Skeletal muscle cell (primary cell): Measurements from ENCODE around the gene ZPR1.
"Not testable (repeated sequence)": the region's sequence is repeated elsewhere in the genome, so short reads cannot be mapped to it uniquely, and the experiment has no call there.

Source experiments
- DNase-seq: peaks from one replicate; pipeline ENCODE4 v3.0.0-alpha.2; 2010; ENCODE audit warnings: low read depth
- H3K4me3 ChIP-seq: 2 replicates; pipeline ENCODE4 v1.5.1; 2011; ENCODE audit warnings: low read depth, mild to moderate bottlenecking, control low read depth, low read length, moderate library complexity

The ZPR1 gene, protein sequence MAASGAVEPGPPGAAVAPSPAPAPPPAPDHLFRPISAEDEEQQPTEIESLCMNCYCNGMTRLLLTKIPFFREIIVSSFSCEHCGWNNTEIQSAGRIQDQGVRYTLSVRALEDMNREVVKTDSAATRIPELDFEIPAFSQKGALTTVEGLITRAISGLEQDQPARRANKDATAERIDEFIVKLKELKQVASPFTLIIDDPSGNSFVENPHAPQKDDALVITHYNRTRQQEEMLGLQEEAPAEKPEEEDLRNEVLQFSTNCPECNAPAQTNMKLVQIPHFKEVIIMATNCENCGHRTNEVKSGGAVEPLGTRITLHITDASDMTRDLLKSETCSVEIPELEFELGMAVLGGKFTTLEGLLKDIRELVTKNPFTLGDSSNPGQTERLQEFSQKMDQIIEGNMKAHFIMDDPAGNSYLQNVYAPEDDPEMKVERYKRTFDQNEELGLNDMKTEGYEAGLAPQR

DNA sequence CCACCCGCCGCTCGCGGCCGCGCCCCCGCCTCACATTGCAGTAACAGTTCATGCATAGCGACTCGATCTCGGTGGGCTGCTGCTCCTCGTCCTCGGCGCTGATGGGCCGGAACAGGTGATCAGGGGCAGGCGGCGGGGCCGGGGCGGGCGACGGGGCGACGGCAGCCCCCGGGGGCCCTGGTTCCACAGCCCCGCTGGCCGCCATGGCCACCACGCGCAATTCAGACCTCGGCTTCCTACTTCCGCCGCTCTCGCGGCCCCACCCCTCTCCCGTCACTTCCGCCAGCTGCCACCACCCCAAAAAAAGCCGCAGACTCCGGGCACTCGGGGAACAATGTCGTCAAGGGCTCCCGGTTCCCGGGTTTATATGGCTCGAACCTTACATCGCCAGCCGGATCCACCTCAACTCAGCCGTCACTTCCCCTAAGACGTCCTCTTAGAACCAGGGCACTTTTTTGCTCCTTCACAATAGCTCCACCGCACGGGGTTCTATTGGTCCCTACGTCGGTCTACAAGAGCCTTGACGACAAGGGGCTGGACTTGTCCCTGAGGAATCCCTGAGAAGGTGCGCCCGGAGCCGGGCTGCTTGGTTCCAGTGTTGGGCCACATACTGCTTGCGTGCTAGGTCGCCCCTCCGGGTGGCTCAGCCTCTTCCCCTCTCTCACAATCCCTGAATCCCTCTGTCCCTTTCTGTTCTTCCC is at the start of gene ZPR1:
TSS of gene ZPR1 (minus strand) at position 238 of the 701 bp plus-strand sequence. CDS start at position 205, 33 bp downstream.
- no peak for DNase-seq
- peak within 1 kb of the TSS; percentile 70 for H3K4me3 ChIP-seq

DNA sequence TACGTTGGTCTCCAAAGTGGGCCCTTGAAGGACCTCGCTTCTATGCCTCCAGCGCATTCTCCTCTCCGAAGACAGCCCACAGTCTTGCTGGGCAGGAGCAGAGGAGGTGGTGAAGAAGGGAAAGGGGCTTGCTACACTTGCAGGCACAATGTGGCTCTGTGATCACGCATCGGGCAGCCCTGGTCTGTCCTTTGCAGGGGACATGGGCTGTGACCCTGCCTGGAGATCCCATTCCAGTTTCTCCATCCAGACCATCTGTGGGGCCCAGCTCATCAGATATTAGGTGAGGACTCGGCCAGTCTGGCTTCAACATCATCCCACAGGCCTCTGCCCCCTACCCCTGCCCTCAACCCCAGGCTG is 48.8 kb upstream of the ZPR1 start:
- H3K4me3 ChIP-seq = no peak overlapping the region

DNA sequence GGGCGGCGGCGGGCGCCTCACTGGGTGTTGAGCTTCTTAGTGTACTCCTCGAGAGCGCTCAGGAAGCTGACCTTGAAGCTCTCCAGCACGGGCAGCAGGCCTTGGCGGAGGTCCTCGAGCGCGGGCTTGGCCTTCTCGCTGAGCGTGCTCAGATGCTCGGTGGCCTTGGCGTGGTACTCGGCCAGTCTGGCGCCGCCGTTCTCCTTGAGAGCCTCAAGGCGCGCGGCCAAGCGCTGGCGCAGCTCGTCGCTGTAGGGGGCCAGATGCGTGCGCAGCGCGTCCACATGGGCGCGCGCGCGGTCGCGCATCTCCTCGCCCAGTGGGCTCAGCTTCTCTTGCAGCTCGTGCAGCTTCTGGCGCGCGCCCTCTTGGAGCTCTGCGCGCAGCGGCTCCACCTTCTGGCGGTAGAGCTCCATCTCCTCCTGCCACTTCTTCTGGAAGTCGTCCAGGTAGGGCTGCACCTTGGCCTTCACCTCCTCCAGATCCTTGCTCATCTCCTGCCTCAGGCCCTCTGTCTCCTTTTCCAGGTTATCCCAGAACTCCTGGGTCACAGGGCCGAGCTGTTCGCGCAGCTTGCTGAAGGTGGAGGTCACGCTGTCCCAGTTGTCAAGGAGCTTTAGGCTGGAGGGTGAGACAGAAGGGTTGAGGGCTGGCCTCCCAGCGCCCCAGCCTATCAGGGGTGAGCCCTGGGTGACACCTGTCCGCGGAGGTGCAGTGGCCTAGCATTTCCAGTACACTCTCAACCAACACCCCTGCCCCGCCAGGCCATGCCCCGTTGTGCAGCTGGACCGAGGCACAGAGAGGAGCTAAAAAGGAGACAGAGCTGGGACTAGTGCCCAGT is 48.2 kb upstream of the ZPR1 start:
- peak overlapping the region; percentile 32 for H3K4me3 ChIP-seq
- DNase-seq = peak; percentile 87

More for the DNA sequence above, 48.8 kb upstream of the ZPR1 start:
- no peak for DNase-seq

DNA sequence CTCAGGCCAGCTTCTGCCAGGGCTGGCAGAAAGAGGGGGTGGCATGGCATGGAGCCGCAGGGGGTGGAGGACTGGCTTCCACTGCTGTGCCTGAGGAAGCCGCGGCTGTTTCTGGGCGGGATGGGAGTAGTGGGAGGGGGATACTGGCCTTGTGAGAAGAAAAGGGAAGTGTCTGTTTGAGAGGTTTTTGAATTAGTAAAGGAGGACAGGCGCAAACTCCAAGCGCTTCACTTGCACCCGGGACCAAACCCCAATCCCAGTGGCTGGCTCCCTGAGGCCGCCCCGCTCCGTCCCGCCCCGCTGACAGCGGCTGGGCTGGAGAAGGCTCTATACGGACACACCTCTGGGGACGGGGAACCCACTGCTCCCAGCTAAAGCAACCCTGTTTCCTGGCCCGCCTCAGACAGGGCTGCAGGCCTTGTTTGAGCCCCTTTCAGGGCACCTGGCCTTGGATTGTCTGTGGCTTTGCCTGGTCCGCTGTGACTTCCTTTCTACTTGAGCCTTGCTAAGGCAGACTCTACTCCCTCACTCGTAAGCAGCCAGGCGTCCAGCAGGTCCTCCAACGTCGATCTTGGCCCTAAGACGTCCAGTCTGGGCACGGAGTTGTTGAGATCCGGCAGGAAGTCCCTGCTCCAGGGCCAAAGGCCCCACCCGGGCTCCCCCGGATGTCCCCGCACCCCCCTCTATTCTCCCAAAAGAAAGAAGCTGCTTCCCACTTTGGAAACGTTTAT is 47.4 kb upstream of the ZPR1 start:
- no peak for DNase-seq
- peak overlapping the region; percentile 32 for H3K4me3 ChIP-seq

DNA sequence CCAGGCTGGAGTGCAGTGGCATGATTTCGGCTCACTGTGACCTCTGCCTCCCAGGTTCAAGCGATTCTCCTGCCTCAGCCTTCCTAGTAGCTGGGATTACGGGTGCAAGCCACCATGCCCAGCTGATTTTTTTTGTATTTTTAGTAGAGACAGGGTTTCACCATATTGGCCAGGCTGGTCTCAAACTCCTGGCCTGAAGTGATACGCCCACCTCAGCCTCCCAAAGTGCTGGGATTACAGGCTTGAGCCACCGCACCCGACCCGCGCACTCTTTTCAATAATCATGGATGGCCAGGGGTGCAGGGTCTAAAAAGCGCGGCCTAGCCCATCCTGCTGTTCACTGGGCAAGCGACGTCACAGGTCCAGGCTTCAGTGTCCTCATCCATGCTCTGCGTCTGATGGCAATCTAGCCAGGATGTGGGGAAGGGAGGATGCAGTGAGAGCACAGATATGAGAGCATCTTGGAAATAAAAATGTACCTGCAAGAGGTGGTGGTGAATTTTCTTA is 46.8 kb upstream of the ZPR1 start:
- not testable (repeated sequence) for H3K4me3 ChIP-seq, DNase-seq

DNA sequence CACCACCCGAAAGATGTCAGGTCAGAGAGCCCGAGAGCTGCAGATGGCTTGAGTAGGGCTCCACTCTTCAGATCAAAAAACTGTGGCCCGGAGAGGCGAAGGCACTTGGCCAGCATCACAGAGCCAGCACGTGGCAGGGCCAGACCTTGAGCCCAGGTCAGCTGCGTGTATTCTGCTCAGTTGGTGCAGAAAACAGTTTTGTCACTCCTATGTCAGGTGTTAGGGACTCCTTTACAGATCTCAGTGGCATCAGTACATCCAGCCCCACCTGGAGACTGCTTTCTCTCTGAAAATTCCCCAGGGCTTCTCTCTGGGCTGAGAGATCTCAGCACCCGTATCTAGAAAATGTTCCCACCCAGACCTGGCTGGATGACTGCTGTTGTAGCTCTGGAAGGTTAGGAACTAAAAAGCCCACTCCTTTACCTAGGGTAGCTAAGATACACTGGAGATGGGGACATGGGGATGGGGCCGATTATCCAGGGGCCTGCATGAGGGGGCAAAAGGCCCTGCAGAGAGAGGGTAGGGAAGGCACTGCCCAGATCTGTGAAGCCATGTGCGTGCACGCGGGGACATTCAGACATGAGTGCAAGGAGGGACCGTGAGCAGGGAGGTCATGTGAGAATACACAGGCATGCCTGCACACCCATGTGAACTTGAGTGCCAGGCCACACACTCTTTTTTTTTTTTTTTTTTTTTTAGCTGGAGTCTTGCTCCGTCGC is 46.2 kb upstream of the ZPR1 start:
- DNase-seq = no peak
- H3K4me3 ChIP-seq = no peak overlapping the region

DNA sequence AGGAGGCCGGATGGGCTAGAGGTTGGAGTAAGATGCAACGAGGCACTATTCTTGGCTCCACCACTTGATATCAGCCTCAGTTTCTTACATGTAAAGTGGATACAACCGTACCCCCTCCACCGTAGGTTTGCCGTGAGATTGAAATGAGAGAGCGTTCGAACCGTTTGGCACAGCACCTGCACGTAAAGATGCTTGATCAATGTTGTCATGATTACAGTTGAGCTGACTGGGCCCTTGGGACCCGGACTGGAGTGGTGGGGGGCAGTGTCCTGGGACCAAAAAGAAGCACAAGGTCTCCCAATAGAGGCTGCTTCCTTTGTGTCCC is 45.6 kb upstream of the ZPR1 start:
- no peak overlapping the region for H3K4me3 ChIP-seq
- no peak for DNase-seq

DNA sequence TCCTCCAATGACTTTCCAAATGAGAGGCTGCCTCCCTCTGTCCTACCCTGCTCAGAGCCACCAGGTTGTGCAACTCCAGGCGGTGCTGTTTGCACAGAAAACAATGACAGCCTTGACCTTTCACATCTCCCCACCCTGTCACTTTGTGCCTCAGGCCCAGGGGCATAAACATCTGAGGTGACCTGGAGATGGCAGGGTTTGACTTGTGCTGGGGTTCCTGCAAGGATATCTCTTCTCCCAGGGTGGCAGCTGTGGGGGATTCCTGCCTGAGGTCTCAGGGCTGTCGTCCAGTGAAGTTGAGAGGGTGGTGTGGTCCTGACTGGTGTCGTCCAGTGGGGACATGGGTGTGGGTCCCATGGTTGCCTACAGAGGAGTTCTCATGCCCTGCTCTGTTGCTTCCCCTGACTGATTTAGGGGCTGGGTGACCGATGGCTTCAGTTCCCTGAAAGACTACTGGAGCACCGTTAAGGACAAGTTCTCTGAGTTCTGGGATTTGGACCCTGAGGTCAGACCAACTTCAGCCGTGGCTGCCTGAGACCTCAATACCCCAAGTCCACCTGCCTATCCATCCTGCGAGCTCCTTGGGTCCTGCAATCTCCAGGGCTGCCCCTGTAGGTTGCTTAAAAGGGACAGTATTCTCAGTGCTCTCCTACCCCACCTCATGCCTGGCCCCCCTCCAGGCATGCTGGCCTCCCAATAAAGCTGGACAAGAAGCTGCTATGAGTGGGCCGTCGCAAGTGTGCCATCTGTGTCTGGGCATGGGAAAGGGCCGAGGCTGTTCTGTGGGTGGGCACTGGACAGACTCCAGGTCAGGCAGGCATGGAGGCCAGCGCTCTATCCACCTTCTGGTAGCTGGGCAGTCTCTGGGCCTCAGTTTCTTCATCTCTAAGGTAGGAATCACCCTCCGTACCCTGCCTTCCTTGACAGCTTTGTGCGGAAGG is 44.8 kb upstream of the ZPR1 start:
- no peak for DNase-seq
- H3K4me3 ChIP-seq = no peak overlapping the region

DNA sequence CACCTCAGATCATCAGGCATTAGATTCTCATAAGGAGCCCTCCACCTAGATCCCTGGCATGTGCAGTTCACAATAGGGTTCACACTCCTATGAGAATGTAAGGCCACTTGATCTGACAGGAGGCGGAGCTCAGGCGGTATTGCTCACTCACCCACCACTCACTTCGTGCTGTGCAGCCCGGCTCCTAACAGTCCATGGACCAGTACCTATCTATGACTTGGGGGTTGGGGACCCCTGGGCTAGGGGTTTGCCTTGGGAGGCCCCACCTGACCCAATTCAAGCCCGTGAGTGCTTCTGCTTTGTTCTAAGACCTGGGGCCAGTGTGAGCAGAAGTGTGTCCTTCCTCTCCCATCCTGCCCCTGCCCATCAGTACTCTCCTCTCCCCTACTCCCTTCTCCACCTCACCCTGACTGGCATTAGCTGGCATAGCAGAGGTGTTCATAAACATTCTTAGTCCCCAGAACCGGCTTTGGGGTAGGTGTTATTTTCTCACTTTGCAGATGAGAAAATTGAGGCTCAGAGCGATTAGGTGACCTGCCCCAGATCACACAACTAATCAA is 44.0 kb upstream of the ZPR1 start:
- DNase-seq = no peak
- no peak overlapping the region for H3K4me3 ChIP-seq

DNA sequence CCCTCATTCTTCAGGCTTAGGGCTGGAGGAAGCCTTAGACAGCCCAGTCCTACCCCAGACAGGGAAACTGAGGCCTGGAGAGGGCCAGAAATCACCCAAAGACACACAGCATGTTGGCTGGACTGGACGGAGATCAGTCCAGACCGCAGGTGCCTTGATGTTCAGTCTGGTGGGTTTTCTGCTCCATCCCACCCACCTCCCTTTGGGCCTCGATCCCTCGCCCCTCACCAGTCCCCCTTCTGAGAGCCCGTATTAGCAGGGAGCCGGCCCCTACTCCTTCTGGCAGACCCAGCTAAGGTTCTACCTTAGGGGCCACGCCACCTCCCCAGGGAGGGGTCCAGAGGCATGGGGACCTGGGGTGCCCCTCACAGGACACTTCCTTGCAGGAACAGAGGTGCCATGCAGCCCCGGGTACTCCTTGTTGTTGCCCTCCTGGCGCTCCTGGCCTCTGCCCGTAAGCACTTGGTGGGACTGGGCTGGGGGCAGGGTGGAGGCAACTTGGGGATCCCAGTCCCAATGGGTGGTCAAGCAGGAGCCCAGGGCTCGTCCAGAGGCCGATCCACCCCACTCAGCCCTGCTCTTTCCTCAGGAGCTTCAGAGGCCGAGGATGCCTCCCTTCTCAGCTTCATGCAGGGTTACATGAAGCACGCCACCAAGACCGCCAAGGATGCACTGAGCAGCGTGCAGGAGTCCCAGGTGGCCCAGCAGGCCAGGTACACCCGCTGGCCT is 42.5 kb upstream of the ZPR1 start:
- no peak for DNase-seq
- no peak overlapping the region for H3K4me3 ChIP-seq

DNA sequence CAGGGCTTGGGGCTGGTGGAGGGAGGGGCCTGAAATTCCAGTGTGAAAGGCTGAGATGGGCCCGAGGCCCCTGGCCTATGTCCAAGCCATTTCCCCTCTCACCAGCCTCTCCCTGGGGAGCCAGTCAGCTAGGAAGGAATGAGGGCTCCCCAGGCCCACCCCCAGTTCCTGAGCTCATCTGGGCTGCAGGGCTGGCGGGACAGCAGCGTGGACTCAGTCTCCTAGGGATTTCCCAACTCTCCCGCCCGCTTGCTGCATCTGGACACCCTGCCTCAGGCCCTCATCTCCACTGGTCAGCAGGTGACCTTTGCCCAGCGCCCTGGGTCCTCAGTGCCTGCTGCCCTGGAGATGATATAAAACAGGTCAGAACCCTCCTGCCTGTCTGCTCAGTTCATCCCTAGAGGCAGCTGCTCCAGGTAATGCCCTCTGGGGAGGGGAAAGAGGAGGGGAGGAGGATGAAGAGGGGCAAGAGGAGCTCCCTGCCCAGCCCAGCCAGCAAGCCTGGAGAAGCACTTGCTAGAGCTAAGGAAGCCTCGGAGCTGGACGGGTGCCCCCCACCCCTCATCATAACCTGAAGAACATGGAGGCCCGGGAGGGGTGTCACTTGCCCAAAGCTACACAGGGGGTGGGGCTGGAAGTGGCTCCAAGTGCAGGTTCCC is 41.8 kb upstream of the ZPR1 start, which contains the start of gene APOC3:
TSS of gene APOC3 (plus strand) at position 383 of the 659 bp plus-strand sequence. CDS start 676 bp downstream, outside the sequence.
- DNase-seq = peak; percentile 30
- H3K4me3 ChIP-seq = no peak within 1 kb of the TSS

DNA sequence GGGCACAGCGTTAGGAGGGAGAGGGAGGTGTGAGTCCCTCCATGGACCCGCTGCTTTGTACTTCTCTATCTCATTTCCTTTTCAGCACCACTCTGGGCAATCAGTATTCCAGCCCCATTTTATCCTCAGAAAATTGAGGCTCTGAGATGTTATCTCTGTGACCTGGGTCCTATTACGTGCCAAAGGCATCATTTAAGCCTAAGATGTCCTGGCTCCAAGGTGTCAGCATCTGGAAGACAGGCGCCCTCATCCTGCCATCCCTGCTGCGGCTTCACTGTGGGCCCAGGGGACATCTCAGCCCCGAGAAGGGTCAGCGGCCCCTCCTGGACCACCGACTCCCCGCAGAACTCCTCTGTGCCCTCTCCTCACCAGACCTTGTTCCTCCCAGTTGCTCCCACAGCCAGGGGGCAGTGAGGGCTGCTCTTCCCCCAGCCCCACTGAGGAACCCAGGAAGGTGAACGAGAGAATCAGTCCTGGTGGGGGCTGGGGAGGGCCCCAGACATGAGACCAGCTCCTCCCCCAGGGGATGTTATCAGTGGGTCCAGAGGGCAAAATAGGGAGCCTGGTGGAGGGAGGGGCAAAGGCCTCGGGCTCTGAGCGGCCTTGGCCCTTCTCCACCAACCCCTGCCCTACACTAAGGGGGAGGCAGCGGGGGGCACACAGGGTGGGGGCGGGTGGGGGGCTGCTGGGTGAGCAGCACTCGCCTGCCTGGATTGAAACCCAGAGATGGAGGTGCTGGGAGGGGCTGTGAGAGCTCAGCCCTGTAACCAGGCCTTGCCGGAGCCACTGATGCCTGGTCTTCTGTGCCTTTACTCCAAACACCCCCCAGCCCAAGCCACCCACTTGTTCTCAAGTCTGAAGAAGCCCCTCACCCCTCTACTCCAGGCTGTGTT is 41.1 kb upstream of the ZPR1 start:
- no peak overlapping the region for H3K4me3 ChIP-seq
- DNase-seq = no peak

DNA sequence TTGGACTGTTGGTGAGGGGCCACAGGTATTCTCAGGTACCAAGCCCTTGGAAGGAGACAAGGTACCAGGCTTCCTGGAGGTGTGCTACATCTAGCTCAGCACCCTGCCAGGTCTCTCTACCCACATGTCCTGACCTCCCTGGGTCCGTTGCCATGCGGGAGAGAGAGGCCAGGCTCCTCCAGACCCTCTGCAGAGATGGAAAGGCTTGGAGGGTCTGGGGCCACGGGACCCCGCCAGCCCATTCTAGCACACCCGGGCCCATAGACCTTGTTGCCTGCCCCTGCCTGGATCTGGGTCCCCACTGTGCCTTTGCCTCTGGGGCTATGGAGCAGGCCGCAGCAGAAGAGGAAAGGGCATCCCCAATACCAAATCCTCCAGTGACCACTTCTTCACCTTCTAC is 39.6 kb upstream of the ZPR1 start:
- no peak overlapping the region for H3K4me3 ChIP-seq
- DNase-seq = no peak

DNA sequence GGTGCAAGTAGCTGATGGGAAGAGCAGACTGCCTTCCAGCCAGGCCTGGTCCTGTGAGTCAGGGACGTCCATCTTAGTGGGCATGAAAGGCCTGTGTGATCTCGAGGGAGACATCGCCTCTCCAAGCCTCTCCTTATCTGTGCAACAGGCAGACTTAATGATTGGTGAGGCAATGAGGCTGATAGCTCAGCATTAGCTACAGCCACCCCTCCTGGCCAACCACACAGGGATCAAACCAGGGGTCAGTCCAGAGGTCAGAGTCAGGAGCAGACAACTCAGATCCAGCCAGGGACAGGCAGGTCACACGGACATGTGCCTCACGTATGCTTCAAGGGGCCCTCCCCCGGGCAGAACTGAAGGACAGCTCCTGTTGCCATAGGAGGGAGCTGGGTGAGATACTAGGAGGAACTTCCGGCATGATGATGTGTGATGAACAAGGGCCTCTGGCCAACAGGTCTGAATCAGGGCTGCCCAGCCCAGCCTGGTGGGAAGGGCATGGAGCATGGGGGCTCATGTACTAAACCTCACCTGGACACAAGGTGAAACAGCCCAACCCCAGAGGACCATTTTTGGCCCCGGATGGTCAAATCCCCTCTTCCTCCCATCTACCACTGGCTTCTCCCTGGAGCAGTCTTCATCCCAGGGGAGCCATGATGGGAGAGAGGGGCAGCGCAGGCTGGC is 39.1 kb upstream of the ZPR1 start:
- no peak for DNase-seq
- H3K4me3 ChIP-seq = no peak overlapping the region
